Measurements from ENCODE around the gene KLC4.
"Not testable (repeated sequence)": the region's sequence is repeated elsewhere in the genome, so short reads cannot be mapped to it uniquely, and the experiment has no call there.

Gene KLC4

GRCh38 chr6:43036712-43037111, 22.7 kb upstream of the KLC4 start:
- no peak for DNase-seq (ENCODE audit: low read depth)

- no peak for DNase-seq (ENCODE audit: low read depth)
These were observed 22.2 kb upstream of the KLC4 start for GRCh38 chr6:43037197-43037596.

- no peak for DNase-seq (ENCODE audit: low read depth)
These were observed 21.7 kb upstream of the KLC4 start for GRCh38 chr6:43037706-43038105.

GRCh38 chr6:43038727-43039126, 20.7 kb upstream of the KLC4 start:
- no peak for DNase-seq (ENCODE audit: low read depth)

GRCh38 chr6:43040542-43041257, 18.7 kb upstream of the KLC4 start:
- no peak for DNase-seq (ENCODE audit: low read depth)

GRCh38 chr6:43041475-43041874, 18.0 kb upstream of the KLC4 start:
- DNase-seq (ENCODE audit: low read depth) = not testable (repeated sequence)

- no peak for DNase-seq (ENCODE audit: low read depth)
These were observed 16.1 kb upstream of the KLC4 start for GRCh38 chr6:43043310-43043709.

GRCh38 chr6:43045371-43045930, 14.0 kb upstream of the KLC4 start:
- no peak for DNase-seq (ENCODE audit: low read depth)

GRCh38 chr6:43047998-43048397, 11.4 kb upstream of the KLC4 start:
- no peak for DNase-seq (ENCODE audit: low read depth)

- DNase-seq (ENCODE audit: low read depth) = no peak
These were observed 8.4 kb upstream of the KLC4 start for GRCh38 chr6:43050981-43051380.

- no peak for DNase-seq (ENCODE audit: low read depth)
These were observed 7.1 kb upstream of the KLC4 start for GRCh38 chr6:43052225-43052841.

GRCh38 chr6:43052842-43053544, 6.4 kb upstream of the KLC4 start:
- DNase-seq (ENCODE audit: low read depth) = no peak

GRCh38 chr6:43053545-43054205, 5.8 kb upstream of the KLC4 start, which contains the start of gene CUL7:
Gene CUL7 (minus strand): TSS chr6:43053851. CDS start chr6:43052788, 1,063 bp downstream.
- DNase-seq (ENCODE audit: low read depth) = peak; percentile 84

- DNase-seq (ENCODE audit: low read depth) = no peak
These were observed 5.1 kb upstream of the KLC4 start for GRCh38 chr6:43054206-43054943.

GRCh38 chr6:43055966-43056365, 3.5 kb upstream of the KLC4 start:
- no peak for DNase-seq (ENCODE audit: low read depth)

GRCh38 chr6:43058531-43058930, 900 bp upstream of the KLC4 start:
- DNase-seq (ENCODE audit: low read depth) = no peak

- no peak for DNase-seq (ENCODE audit: low read depth)
These were observed 763 bp downstream of the KLC4 start for GRCh38 chr6:43060034-43060754.

- DNase-seq (ENCODE audit: low read depth) = no peak
These were observed 1.6 kb downstream of the KLC4 start for GRCh38 chr6:43060755-43061633.

GRCh38 chr6:43061861-43062260, 2.4 kb downstream of the KLC4 start:
- DNase-seq (ENCODE audit: low read depth) = no peak

GRCh38 chr6:43062818-43063217, 3.4 kb downstream of the KLC4 start:
- DNase-seq (ENCODE audit: low read depth) = no peak
